NCI-H2107 treated with DMSO at 0.1 percent for 48 hours (cell line): ENCODE measurements around the gene AHSG.
A peak's percentile ranks its signal among the peaks of the same experiment; 100 is the strongest.

Experiments used
- DNase-seq: peaks from one replicate; lab custom pipeline; 2025; ENCODE audit not compliant: unreplicated experiment; lab: John Stamatoyannopoulos, UW

Gene AHSG

DNA sequence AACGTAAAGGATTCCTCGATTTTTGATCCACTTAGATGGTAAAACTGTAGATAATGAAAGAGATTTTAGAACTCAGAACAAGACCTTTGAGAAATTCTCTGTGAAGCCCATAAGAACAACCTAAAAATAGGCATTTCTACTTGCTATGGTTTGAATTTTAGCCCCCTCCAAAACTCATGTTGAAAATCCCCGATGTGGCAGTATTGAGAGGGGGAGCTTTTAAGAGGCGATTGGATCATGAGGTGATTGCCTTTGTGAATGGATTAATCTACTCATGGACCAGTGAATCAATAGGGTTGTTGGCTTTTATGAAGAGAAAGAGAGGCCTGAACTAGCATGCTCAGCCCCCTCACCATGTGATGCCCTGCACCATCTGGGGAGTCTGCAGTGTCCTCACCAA, 20.2 kb upstream of the AHSG start:
- no peak for DNase-seq

DNA sequence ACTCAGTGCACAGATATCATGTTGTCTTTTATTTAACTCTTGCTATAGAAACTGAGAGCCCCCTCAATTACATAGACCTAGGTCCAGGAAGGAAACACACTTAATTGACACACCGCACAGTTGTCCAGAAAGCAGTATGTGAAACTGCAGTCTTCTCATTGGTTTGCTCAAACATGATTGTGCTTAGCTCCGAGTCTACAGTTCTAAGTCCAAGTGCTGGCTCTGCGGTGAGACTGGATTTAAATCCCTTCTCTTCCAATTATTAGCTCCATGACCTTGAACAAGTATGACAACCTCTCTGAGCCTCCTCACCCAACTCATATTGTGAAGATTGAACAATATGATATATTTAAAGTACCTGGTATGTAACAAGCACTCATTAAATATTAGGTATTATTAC, 19.0 kb upstream of the AHSG start:
- DNase-seq = no peak

DNA sequence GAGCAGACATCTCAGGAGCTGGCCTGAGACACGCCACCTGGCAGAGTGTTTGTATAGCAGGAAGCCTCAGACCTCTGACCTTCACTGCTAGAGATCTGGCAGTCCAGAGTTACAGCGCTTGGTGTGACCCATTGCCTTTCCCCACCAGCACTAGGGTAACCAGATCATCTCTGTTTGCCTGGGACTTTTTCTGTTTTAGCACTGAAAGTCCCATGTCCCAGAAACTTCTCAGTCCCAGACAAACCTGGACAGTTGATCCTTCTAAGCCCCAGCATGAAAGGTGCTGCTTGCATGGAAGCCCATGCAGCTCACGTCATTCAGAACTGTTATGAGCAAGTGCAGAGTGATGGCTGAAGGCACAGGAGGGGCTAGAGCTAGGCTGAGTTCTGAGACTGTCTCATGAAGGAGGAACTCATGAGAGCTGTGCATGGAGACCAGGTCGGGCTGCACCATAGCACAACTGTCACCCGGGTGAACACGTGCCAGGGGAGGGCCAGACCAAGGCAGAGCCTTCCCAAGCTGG, 18.2 kb upstream of the AHSG start:
- DNase-seq = no peak

DNA sequence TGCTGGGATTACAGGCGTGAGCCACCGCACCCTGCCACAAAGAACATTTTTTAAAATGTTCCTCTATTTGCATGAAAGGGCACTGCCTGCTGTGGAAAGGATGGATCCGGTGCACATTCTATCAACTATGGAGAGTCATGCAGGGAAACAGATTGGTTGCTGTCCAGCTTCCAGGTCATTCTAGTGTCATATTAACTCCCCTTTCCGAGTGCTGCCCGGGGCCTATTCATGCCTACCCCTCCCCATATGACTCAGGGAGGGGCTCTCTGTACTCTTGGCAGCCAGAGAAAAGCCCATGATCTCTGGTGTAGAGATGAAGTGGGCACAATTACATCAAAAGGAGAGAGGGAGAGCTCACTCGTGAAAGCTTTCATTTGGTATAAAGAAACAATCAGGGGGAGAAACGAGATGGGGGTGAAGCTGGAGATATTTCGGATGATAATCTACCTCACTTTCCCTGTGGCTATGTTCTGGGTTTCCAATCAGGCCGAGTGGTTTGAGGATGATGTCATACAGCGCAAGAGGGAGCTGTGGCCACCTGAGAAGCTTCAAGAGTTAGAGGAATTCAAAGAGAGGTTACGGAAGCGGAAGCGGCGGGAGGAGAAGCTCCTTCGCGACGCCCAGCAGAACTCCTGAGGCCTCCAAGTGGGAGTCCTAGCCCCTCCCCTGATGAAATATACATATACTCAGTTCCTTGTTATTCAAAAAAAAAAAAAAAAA, 16.1 kb upstream of the AHSG start:
- DNase-seq = peak; percentile 83

DNA sequence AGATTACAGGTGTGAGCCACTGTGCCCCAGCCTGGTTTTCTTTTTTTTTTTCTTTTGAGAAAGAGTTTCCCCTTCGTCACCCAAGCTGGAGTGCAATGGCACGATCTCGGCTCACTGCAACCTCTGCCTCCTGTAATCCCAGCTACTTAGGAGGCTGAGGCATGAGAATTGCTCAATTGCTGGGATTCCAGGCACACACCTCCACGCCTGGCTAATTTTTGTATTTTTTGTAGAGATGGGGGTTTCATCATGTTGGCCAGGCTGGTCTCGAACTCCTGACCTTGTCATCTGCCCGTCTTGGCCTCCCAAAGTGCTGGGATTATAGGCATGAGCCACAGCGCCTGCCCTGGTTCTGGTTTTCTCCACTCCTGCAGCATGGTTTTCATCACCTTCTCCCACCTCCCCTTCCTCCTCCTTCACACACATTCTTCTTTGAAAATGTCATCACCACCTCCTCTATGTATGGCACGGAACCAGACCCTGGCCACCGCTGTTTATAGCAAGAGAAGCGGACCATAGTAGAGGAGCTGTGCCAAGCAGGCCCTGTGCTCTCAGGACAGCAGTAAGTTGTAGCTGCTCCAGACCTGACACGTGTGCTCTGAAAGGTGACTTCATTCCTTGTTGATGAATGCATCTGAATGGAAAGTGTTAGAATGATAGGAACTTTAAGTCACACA, 14.6 kb upstream of the AHSG start:
- no peak for DNase-seq

DNA sequence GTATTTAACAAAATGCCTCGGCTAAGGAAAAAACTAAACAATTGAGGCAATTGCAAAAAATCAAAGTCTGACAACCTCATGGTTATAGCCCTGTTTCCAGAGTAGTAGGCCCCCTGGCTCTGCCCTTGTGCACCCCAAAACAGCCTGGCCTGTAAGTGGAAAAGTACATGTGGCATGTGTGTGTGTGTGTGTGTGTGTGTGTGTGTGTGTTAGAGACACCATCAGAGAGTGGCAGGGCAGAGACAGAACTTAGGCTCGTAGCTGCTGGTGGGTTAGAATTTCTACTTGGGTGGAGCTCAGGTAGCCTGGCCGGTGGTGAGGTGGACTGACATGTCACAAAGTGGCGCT, 14.1 kb upstream of the AHSG start:
- DNase-seq = no peak

DNA sequence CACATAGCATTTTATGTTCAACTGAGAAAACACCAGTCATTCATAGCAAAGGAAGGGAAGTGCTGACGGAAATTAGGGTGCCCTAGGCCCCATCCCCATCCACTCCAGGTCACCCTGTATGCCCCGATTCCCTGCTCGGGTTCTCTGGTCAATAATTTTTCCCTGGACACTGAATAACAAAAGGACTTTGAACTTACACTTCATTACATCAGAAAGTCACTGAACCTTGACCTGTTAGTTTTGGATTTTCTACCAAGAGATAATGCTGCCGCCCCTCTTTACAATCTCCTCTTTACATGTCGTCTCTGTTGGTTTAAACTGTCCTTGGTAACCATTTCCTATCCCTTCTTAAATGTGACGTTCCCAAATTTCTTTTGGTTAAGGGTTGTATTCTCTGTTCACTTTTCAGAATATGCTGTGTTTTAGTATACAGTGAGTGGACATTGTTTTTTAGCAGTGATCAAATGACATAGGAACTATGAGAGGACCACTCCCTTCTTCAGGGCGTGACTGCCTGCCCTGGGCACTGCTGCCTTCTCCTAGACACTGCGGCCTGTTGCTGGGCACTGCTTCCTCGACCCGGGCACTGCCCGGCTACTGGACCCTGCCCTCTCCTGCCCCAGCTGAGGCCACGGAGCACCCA, 13.6 kb upstream of the AHSG start:
- no peak for DNase-seq

DNA sequence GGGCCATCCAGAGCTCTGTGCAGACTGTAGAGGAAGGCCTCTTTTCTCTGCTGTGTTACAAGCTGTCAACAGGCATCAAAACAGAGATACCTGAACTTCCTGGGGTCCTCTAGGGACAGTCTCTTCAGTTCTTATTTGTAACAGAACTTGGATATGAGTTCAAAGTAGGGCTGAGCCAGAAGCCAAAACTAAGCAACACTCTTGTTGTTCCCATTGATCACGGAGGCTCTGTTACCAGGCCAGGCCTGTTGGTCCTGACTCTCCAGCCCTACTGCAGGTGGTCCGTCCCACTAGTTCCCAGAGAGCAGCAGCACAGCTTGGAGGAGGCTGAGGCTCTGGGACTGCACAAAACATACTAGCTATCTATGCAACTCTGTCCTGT, 13.1 kb upstream of the AHSG start:
- no peak for DNase-seq

DNA sequence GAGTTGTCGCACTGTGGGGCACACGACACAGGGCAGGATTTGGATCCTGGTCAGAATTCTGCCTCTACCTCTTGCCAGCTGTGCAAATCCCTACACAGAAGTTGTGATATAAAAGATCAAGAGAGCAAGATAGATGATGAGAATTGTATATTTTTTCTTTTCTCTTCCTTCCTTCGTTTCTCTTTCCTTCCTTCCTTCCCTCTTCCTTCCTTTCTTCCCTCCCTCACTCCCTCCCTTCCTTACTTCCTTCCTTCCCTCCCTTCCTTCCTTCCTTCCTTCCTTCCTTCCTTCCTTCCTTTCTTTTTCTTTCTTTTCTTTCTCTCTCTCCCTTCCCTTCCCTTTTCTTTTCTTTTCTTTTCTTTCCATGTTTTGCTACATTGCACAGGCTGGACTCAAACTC, 12.0 kb upstream of the AHSG start:
- DNase-seq = no peak

DNA sequence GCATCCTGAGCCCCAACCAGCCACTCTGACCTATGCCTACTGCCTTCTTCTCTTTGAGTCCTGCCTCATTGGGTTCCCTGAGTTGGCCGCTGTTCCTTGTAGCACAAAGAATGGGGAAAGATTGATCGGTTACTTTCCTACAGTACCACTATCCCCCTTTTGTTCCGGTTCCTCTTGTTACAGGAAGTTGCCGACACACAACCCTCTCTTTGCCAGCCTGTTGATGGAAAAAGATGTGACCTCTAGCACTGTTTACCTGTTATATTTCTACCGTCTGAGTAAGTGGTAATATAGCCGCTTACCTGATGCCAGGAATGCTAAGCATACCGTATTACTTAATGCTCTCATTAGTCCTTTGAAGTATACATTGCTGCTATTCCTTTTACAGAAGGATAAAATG, 9.7 kb upstream of the AHSG start:
- DNase-seq = no peak

DNA sequence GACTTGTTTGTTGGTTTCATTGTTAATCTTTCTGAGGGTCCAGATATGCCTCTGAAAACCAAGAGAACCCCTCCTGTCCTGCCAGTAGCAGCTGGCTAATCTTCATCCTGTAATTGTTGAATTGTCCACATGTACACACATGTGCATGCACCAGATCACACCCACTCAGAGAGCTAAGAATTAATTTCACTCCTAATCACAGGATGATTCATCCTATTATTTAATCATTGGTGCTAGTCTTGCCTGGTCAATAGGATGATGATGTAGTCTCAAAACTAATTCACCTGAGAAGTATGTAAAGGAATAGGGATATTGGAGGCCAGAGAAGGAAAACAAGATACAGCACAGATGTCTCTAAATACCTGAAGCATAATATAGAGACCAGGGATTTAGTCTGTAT, 7.8 kb upstream of the AHSG start:
- no peak for DNase-seq

DNA sequence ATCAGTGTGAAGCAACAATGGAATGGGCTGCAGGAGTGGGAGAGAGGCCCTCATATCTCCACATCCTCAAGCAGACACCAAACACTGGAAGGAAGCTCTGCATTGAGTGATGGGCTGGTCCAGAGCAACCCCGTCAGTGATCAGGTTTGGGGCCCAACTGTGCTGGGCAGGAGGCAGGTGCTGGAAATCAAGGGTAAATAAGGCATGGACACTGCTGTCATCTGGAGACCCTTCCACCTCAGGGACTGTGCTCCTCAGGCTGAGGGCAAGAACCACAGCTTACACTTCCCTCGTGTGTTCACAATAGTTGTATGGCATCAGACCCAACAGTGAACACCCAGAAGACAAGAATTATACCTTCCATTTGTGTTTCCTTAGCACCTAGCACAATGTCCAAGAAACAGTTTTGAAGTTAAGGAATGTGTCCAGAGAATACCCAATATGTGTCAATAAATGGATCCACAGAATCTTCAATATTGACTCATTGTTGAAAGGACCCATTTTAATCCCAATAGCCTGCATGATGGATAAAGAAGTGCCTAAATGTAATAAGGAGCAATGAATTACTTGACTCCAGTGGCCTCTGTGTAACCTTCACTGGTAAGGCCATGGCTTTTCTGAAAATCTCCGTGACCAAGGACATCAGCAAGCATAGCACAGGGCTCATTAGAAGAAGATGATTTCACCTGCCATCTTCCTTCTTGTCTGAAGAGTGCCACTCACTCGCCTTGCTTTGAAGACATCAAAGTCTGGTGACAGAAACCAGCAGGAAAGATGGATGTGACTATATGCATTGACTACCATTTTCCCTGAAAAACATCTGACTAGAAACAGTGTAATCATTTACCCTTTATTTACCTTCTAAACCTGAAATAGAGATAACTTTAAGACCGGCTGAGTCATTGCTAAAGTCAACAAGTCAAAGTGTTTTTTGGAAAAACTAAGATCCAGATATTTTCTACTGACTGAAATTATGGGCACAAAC, 7.0 kb upstream of the AHSG start:
- no peak for DNase-seq

DNA sequence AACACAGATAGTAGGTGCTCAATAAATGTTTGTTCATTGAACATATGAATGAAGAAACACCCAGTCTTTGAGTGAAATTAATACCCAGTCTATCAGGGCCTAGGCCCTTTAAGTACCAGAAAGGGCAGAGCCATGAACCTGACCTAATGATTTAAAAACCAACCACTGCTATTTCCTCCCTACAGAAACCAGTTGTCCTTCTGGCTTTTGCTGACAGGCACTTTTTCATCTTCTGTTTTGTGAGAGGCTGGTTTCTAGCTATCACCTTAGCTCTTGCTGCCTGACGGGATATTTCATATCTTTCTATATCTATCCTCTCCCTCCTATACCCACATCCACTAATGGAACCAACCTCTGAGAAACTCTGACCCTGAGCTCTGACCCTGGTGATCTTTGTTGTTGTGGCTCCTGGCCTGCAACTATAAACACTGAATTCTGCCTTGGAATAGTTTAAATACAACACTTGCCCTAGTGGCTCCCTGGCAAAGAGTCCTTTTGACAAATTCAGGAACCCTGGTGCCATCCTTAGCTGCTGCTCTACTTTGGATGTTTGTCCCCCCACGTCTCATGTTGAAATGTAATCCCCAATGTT, 4.1 kb upstream of the AHSG start:
- DNase-seq = no peak

DNA sequence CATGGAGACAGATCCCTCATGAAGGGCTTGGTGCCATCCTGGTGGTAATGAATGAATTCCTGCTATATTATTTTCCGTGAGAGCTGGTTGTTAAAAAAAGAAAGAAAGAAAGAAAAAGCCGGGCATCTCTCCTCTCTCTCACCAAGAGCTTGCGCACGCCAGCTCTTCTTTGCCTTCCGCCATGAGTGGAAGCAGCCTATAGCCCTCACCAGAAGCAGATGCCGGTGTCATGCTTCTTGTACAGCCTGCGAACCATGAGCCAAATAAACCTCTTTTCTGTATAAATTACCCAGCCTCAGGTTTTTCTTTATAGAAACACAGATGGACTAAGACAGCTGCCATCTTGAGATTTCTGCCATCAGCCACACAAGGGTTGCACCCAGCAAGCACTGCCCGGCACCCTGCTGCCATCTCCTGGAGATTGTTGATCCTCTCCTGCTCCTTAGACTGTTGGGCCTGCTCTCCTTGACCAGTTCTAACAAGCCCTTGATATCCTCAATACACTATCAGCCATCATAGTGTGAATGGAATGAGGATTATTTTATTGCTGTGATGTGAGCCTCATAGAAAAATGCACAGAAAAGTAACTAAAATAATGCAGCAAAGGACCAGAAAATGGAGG, 3.5 kb upstream of the AHSG start:
- DNase-seq = no peak

DNA sequence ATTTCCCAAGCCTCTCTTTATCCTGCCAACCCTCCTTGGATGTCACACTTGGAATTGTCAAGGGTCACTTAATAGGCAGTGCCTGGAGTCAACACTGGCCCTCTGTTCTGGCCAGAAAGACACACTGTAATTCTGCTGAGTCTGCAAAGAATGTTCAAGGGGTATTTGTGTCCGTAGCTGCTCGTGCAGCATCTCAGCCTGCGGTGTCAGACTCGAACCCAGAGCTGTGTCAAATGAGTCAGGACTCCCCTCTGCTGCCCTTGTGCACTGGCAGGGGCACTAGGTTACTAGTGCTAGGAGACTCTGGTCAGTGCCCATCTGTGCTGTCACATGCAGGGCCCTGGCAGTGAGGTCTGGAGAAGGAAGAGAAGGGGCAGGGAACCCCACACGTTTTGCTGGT, 795 bp upstream of the AHSG start:
- DNase-seq = no peak

DNA sequence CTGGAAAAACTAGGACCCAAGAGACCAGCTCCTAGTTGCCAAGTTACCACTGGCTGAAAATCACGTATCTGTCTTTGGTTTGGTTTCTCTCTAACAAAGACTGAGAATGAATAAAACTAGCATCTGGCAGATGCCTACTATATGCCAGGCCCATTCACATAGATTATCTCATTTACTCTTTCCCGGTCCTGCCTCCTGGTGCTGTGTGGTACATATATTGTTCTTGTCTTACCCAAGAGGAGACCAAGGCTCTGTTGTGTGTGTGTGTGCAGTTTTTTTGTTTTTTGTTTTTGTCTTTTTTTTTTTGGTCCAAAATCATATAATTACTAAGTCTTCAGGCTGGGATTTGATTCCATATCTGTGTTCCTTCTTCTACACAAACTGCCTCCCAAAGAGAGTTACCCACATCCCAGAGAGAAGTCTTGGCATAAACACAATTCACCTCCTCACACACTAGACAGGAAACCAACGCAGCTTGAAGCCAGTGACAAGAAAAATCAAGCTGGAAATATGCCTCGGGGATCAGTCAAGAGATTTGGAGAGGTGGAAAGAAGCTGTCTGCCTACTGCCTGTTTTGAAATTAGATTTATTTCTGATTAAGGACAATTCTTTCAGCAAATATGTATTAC, 891 bp downstream of the AHSG start:
- no peak for DNase-seq

DNA sequence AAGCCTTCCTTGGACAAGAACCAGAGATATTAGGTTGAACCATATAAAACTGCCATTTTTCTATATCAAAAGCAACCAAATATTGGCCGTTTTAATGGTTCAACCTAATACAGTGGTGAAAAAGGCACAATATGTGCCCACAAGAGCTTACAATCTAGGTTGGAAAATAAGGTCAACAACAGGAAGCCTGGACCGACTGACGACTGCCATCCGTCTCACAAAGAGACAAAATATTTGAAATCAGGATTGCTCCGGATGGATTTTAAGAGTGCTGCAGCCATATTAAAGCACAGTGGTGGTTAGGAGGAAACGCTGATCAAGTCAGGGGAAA, 1.4 kb downstream of the AHSG start:
- no peak for DNase-seq

DNA sequence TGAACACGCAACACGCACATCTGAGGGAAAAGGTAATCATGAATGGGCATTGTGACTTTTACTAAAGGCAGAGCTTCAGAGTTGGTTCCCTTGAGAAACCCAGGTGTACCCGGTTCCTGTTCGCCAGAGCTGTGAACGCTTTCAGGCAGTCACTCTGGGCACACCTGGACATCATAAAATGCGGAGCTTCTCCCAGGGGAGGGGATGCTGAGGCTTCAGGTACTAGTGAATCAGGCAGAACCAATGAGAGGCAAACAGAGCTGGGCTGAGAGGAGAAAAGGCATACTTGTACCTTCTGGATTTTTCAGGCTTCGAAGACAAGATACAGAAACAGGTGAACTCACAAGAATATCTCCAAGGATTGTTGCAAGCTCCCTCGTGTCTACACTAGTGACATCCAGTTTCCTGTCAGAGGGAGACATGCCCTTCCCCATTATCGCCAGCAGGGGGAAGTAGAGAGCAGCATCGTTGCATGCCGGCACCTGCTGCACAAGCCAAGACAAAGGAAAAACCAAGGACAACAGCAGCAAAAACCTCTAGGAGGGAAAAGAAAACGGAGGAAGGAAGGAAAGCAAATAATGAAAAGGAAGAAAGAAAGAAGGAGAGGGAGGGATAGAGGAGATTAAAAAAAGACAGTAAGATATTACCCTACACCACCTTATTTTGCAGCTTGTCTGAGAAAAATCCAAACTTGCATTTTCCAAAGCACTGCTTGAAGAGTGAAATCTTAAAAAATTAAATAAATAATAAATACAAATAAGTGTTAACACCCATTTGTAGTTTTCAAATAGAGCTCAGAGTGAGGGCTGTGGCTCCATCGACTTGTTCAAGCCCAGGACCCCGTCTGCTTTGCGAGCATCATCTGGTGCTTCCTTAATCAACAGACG, 2.0 kb downstream of the AHSG start:
- peak; percentile 97 for DNase-seq

DNA sequence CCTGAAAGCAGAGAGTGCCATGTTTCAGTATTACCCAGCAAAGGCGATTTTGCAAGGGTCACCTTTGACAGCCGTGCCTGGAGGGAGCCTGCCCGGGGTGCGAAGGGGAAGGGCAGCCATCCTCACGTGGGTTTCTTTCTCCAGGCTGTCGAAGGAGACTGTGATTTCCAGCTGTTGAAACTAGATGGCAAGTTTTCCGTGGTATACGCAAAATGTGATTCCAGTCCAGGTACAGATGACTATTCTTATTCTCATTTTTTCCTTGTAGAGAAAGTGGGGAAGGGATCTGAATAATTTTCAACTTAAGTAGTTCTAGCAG, 3.4 kb downstream of the AHSG start:
- DNase-seq = no peak
